ENCODE data around the gene ADD2.

Gene ADD2

DNA sequence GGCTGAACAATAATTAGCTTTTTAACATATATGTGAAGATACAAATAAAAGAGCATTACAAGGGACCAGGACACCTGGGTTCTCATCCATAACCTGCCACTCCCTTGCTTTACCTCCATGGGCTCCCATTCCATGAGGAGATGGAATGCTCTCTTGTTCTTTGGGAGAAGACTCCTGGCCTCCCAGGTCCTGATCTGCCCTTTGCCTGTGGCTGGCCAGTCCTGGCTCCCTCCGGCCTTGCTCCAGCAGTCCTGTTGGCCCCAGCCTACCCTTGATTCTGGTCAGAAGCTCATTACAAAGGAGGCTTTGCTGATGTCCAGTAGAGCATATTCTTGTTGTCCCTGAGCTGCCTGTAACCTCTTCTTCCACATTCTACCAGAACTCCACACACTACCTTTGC lies 60.3 kb downstream of the ADD2 start:
- DNase-seq (ENCODE audit: low read depth in 1 of 2, low spot score in 1 of 2) = no peak

DNA sequence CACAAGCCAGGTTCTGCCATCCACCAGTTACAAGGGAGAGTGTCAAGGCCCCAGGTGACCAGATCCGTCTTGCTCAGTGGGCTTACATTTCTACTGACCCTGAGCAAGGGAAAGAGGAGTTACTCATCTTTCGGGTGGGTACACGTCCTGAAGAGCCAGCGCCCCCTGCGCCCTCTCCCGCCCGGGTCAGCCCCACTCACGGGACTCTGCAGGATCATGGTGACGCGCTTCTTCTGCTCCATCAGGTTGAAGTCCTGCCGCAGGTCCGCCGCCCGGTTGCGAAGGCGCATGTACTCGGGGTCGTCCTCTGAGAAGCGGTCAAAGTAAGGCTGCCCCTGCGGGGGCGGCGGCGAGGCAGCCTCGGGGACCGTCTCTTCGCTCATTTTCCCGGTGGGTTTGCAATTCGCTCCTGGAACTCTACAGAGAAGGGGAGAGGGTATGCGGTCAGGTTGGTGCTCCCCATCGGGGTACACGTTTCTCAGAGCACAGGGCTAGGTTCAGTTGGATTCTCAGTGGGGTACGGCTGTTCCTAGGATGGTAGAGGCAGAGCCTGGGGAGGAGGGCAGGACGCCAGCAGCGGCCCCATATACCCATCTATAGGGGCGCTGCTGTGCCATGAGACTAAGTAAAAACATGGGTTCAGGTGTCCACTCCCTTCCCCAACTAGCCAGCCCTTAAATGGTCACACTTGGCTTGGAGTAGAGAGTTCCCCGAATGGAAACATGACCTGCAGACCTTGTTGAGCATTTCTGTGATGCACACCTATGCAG lies 61.8 kb downstream of the ADD2 start:
- no peak for DNase-seq (ENCODE audit: low read depth in 1 of 2, low spot score in 1 of 2)

DNA sequence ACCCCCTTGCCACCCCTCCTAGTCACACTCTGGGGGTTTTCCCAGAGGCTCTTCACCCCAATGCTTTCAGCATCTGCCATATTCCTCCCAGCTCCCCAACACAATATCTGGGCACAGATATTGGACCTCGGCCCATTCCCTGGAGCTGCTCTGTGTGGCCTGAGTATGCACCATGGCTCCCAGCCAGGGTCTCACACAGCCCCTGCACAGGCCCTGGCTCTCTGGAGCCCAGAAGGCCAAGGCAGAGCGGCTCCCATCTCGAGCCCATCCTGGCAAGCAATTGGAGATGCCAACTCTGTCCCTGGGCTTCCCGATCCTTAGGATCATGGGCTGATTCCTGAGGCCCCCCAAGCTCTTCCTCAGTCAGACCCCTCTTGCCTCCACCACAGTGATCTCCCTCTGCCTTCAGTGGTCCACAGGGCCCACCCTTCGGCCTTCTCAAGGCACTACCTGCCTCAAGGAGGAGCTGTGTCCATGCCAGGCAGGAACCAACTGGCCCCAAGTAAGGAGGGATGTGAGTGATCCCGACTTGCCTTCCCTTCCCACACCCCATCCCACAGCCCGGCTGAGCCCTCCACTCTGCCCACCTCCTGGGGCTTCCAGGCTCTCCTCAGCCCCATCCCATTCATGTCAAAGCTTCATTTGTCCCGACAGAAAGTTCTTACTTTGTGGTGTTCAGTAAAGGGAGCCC lies 62.7 kb downstream of the ADD2 start:
- no peak for DNase-seq (ENCODE audit: low read depth in 1 of 2, low spot score in 1 of 2)

DNA sequence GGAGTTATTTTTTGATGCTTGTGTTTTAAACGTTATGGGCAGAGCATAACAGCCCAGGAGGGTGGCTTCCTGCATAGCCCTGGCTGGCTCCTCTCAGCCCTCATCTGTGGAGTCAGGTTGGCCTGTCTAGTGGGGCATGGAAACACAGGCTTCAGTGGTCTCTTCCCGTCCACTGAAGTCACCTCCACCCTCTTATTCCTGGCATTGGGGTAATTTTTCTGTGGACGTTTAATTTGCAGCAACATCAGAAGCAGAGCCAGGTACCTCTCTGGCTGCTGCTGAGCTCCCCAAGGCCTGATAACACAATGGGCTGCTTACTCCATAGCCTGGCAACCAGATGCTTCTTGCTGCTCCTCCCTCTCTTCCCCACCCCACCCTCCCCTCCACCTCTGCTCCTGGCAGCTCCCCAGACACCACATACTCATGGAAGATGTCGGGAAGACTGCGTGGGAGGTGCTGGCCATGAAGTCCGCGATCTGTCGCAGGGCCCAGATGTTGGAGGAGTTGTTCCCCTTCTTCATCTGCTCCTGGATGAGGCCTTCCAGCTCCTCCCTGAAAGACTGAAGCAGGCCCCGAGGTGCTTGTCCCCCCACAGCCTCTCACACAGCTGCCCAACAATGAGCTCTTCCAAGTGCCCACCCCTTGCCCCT lies 64.0 kb downstream of the ADD2 start:
- no peak for DNase-seq (ENCODE audit: low read depth in 1 of 2, low spot score in 1 of 2)

DNA sequence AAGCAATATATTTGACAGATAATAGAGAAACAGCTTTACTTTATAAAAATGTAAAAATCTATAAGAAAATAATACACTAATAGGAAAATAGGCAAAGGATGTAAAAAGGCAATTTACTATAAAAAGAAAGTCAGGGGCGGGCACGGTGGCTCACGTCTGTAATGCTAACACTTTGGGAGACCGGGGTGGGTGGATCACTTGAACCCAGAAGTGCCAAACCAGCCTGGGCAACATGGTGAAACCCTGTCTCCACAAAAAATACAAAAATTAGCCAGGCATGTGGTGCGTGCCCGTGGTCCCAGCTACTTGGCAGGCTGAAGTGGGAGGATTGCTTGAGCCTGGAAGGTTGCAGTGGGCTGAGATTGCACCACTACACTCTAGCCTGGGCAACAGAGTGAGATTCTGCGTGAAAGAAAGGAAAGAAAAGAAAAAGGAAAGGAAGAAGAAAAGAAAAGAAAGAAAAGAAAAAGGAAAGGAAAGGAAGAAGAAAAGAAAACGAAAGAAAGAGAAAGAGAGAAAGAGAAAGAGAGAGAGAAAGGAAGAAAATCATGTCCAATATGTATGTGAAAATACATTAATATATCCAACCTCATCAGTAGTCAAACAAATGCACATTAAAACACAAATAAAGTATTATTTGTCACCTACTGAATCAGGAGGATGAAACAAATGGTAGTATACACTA lies 65.1 kb downstream of the ADD2 start:
- no peak for DNase-seq (ENCODE audit: low read depth in 1 of 2, low spot score in 1 of 2)

DNA sequence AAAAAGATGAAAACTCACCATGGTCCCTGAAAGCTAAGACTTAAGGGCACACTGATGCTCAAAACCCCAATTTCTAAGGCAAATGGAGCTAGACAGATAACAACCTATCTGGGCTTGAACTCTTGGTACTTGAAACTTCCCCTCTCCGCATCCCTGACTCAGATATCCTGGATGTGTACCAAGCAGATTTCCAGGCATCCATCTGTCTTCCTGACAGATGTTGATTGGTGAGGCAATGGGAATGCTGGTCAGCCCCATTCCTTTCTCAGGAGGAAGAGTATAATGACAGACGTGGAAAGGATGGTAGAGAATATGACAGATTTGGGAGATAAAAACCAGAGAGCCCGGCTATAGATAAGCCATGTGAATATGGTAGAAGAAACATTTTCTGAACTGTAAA lies 69.2 kb downstream of the ADD2 start:
- no peak for DNase-seq (ENCODE audit: low read depth in 1 of 2, low spot score in 1 of 2)

DNA sequence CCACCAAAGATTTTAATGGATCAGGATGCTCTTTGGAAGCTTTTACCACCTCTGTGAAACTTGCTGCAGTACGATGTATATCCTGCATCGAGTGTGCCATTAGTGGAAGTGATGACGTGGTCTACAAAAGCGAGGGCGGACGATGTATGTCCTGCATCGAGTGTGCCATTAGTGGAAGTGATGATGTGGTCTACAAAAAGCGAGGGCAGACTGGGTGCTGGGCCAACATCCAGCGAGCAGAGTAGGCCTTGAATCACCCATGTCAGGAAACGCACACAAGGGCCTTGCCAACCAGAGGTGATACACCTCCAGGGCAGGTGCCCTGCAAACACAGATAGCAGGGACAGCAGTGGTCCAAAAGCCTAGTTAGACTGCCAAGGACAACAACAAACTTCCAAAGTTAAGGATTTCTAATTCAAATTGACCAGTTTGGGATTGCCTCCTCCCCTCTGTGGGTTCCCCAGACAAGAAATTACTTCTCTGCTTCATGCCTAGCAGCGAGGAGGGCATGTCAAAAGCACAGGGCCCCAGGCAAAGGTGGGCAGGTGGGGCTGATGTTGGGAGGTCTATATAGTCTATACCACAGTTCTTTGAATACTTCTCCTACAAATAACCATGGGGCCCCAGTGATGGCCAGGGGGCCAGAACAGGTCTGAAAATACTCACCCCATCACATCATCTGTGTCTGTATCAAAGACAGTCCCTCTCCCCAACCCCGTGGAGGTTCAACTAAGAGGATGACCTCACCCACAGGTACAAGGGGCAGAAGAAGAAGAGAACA lies 70.2 kb downstream of the ADD2 start:
- DNase-seq (ENCODE audit: low read depth in 1 of 2, low spot score in 1 of 2) = no peak

DNA sequence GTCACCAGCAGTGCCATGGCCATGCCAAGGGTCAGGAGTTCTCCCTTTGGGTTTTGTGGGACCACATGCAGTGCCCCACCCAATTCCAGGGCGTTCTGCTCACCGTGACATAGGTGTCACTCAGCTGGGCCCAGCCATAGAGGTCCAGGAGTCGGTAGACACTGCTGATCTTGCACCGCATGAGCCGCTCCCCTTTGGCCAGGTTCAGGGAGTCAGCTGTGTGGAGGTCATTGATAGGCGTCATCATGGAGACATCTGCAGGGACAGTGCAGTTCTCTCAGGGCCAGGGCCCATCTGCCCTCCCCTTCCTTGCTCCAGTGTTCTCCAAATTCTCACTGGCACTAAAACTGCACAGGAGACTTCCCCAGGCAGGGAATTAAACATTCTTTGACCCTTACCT lies 71.9 kb downstream of the ADD2 start:
- DNase-seq (ENCODE audit: low read depth in 1 of 2, low spot score in 1 of 2) = no peak

DNA sequence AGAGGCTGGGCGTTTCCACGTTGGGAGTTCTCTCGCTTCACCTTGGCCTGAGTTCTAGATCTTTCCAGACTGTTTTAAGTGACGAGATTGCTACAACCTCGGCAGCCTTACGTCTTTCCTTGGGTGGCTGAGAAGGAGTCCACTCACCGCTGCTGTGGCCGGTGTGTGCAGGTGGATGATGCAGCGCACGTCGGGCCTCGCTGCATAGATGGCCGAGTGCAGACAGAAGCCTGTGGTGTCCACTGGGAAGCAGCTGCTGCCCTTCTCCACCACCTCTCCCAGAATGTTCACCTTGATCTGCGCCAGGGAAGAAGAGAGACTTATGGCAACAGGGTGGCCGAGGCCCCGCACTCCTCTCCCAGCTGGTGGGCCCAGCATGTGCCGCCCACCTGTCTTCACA lies 75.7 kb downstream of the ADD2 start:
- DNase-seq (ENCODE audit: low read depth in 1 of 2, low spot score in 1 of 2) = no peak

DNA sequence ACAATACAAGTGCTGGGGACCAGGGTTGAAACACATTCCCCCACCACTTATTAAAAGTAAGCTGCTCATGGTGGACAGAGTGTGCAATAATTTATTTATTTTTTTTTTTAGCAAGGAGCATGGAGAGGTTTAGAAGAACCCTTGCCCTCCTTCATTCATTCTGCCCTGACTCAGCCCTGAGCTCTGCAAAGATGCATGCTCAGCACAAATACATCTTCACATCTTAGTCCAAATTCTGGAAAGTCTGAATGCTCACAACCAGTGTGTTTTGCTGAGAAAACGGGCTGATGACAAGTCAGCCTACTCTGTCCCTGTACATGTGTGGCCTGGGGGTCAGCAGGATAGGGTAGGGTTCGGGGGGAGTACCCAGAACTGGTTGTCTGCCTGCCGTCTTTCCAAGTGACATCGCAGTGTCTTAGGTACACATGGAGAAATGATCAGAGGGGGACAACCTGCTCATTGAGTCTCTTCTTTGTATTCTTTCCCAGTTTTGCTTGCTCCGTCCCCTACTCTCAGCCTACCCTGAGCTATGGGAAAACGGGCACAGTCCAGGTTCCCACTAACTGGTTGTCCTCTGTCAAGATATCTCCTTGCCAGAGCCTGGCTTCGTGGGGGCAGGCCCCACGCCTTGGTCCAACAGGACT lies 76.4 kb downstream of the ADD2 start:
- no peak for DNase-seq (ENCODE audit: low read depth in 1 of 2, low spot score in 1 of 2)

DNA sequence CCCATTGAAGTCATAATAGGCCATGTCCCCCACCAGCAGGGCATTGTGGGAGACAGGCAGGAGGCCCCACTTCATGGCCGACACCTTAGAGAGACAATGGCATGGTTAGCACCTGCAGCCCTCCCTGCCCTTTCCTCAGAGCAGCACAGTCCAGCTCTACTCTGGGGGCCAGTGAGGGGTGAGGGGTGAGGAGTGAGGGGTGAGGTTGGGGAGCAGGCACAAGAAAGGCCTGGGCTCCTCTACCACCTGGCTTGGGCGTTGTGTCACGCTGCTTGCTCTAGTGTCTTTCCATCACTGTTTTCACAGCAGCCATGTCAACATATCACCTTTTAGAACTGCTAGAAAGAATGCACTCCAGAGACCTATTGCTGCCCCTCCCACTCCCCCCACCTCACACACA lies 77.2 kb downstream of the ADD2 start:
- no peak for DNase-seq (ENCODE audit: low read depth in 1 of 2, low spot score in 1 of 2)

DNA sequence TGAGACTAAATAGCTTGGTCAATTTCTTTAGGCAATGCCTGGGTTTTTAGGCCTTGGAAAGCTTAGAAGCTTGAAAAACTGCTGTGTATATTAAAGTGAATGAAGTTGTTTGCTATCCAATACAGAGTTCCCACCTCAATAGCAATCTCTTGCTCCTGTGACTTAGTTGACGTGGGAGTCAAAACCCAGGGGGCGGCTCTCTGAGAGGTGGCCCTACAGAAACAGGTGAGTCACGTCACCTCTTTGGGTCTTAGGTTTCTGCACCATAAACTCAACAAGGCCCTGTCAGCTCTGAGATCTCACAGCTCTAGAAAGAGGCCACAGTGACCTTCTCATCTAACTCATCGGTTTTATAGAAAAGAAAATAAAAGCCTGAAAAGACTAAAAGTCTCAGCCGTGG lies 79.6 kb downstream of the ADD2 start:
- no peak for DNase-seq (ENCODE audit: low read depth in 1 of 2, low spot score in 1 of 2)

DNA sequence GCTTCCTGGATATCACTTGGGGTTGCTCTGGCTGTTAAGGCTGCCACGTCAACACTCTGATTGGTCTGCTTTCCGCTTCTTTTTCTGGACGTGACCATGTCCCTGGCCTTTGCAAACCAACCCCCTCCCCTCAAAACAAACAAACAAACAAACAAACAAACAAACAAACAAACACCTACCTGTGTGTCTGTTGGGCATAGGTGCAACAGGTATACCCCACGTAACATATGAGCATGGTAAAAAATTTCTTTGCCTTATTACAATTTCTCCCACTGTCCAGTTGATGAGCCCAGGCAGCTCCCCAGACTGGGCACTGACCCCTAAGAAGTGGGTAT lies 80.6 kb downstream of the ADD2 start:
- no peak for DNase-seq (ENCODE audit: low read depth in 1 of 2, low spot score in 1 of 2)

DNA sequence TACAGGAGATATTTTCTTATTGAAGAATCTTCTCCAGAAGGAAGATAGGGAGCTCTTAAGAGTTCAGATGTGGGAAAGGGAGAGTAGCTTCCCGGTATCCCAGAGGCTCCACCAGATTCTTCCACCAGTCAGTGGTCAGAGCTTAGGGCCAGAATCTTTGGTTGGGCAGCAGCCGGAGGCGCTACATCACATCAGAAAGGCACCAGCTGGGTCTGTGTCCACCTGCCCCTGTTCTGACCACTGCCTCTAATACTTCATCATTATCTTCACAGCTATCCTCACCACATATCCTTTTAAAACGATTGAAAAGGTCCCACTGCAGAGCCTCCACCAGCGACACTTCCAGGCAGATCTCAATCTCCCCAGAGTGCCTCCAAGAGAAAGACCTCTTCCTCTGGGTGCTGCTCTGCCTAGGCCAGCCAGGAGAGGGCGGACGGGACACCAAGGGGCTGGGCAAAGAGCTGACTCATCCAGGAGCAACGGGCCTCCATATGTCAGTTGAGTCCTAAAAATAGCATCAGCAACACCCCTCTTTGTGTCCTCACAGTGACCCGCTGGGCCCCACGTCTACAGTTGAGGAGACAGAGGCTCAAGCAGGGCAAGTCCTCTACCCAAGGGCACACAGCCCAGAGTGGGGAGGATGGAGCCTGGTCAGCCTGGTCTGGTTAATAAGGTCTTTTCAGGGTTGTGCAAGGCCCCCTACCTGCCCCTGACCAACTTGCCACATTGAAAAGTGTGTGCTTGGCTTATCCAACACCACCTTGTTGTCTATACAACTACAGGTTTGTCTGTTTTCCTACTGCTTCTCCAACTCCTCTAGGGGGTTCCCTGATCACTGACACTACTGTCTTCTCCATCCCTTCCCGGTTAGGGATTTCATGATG lies 81.2 kb downstream of the ADD2 start:
- DNase-seq (ENCODE audit: low read depth in 1 of 2, low spot score in 1 of 2) = no peak

DNA sequence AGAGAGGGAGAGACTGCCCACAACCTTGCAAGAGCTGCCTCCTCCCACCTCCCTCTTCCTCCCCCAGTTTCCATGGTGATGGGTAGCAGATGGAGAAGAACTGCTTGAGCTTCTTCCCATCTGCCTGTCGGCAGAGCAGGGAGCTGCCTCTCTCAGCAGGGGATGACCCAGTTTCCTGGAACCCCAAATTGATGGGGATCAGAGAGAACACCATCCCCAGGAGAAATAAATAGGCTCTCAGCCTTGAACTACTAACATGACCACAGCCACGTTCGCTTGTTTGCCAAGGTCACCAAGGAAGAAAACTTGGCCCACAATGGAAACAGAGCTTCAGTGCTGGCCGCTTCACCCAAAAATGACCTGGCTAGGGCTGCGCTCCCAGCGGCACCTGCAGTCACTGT lies 82.2 kb downstream of the ADD2 start:
- DNase-seq (ENCODE audit: low read depth in 1 of 2, low spot score in 1 of 2) = no peak

DNA sequence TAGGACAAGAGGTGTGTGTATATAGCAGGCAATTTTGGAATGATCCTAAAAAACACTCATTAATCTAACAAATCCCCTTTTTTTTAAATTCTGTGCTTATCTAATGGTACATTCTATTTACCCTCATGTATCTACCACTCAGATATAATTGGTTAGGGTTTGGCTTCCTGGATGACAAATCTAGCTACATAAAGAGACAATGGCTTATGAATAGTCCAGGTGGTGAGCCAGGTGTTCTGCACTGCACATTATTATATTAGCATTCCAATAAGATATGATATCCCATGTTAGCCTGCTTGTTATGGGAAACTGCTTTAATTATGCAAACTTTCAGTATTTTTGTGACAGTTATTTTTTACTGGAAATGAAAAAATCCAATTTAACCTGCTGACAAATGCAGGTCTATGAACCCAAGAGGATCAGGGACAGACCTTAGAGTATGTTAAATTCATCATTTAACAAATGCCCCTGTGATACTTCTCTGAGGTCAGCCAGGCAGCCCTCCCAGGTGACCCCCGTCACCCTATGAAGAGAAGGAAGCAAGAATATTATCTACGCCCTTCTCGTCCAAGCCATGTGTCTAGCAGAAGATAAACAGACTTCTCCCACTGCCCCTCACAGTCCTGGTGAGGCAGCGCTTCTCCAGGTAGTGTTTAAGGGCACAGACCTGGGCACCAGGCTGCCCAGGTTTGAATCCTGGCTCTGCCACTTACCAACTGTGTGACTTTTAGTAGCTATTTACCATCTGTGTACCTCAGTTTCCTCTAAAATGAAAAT lies 83.0 kb downstream of the ADD2 start:
- no peak for DNase-seq (ENCODE audit: low read depth in 1 of 2, low spot score in 1 of 2)

DNA sequence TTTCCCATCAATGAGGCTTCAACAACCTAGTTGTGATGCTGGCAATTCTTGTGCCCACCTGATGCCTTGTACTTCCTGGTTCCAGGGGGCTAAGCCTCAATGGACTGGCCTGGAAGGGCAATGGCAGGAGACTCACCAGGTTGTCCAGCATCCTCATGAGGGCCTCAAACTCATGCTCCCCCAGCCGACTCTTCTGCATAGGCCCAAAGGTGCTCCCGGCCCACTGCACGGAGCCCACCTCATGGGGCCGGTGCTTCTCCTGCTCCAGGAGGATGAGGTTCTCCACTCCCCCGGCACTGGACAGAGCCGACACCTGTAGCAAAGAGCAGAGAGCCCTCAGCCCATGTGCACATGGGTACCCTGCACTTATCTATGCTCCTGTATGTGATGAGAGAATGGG lies 84.5 kb downstream of the ADD2 start:
- DNase-seq (ENCODE audit: low read depth in 1 of 2, low spot score in 1 of 2) = no peak

DNA sequence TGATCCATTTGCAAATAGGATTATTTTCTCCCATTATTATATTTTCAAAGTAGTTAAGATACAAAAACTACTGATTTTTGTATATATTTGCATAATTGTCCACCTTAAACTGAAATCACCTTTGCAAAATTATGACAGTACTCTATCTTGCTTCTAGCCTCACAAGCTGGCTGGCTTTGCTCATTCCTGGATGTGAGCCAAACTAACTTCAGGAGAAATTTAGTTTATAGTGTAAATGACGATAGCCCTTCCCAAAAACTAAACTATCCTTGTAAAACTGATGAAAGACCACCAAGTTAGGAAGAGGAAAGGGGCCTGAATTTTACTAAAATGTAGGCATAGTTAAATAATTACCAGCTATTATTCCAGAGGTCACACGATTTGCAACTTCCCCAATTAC lies 87.3 kb downstream of the ADD2 start:
- no peak for DNase-seq (ENCODE audit: low read depth in 1 of 2, low spot score in 1 of 2)

DNA sequence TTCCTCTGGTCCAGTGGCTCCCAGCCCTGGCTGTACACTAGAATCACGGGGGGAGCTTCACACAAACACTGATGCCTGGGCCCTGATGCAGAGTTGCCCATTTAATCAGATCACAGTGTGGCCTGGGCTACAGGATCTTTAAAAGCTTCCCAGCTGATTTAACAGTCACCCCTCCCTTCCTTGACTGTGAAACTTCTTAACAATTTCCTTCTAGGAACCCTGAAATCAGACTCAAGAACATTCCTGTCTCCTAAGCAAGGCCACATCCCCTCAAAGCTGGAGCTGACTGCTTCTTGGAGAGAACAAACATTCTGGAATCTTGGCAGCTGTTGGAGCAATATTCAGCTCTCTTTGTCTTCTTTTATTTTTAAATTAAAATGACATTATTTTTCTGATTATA lies 88.7 kb downstream of the ADD2 start:
- no peak for DNase-seq (ENCODE audit: low read depth in 1 of 2, low spot score in 1 of 2)
